ENCODE measurements around the gene BRAT1. TPM values are rescaled to one million over a fixed set of nuclear protein-coding genes. Genes with fewer than 3 reads are reported as not detected.

Gene BRAT1
- polyA plus RNA-seq, 2 donors: 15.6 to 19.5 TPM

DNA sequence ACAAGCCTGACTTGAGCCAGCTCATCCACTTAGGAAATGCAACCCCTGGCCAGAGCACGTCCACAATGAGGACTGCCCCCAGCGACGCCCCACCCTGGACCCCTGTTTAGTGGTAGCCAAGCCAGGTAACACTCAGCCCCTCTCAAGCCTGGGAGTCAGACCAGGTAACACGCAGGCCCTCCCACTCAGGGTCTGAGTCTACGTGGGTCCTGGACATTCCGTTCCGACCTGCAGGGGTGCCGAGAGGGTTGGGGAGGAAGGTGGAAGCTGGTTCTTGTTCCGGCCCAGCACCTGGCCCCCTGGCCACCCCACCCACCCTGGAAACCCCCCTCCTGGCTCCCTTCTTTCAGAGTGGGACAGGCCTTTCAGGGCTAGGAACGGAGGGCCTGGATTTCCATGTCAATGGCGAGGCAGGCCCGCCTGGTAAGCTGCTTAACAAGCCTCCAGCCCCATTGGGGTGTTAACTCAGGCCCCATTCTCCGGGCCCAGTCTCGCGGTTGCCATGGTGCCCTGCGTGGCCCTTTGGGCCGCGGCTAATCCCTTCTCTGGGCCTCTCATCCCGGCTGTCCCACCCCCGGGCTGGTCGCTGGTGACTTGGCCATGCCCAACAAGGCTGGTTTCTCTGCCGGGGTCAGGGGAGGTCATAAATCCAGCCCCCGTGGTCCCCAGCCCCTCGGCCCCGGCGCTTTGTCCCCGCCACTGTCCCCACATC is 55.4 kb downstream of the BRAT1 start:
- no peak overlapping the region for H3K27ac ChIP-seq (ENCODE audit: low read depth in 2 of 2, low read length in 1 of 2)
- H3K27me3 ChIP-seq (ENCODE audit: control insufficient read depth in 1 of 2, insufficient read depth in 2 of 2, low read length in 2 of 2): no peaks in the 10 kb centered on the region
- no peak overlapping the region for H3K4me3 ChIP-seq (ENCODE audit: low read depth in 1 of 2, low read length in 2 of 2)
- peaks cover 0 to 5% of the 10 kb centered on the region in 2 donors for H3K4me1 ChIP-seq (ENCODE audit: control insufficient read depth in 2 of 2, insufficient read depth in 2 of 2, low read length in 1 of 2)
- H3K36me3 ChIP-seq (ENCODE audit: control insufficient read depth in 2 of 2, insufficient read depth in 2 of 2, low read length in 1 of 2): no peaks in the 10 kb centered on the region
- 91 to 93% methylated on average over 27 of the region's 27 CpGs for WGBS, 2 donors
- peaks cover 0 to 2% of the 10 kb centered on the region in 2 donors for H3K9me3 ChIP-seq (ENCODE audit: control insufficient read depth in 2 of 2, insufficient read depth in 1 of 2, low read depth in 1 of 2, low read length in 1 of 2)

DNA sequence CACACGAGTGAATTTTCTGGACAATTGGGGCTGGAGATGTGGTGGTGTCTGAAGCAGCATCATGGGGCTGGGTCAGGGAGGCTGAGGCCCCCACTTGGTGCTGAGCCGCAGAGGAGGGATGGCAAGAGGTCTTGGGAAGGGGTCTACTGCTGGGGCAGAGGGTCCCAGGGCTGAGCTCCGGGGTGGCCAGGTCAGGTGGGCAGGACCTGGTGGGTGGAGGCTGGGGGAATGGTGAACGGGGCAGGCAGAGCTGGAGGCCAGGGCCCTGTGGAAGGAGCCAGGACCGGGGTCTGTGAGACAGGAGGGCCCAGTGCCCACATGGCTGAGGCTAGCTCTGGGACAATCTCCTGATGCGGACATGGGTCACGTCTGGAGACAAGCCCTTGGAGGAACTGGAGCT is 56.1 kb downstream of the BRAT1 start:
- H3K27me3 ChIP-seq (ENCODE audit: control insufficient read depth in 1 of 2, insufficient read depth in 2 of 2, low read length in 2 of 2): no peaks in the 10 kb centered on the region
- WGBS, 2 donors: 86 to 92% methylated on average over 7 of the region's 7 CpGs
- peak overlapping the region in 1 of 2 donors; percentile 5 for H3K4me3 ChIP-seq (ENCODE audit: low read depth in 1 of 2, low read length in 2 of 2)

DNA sequence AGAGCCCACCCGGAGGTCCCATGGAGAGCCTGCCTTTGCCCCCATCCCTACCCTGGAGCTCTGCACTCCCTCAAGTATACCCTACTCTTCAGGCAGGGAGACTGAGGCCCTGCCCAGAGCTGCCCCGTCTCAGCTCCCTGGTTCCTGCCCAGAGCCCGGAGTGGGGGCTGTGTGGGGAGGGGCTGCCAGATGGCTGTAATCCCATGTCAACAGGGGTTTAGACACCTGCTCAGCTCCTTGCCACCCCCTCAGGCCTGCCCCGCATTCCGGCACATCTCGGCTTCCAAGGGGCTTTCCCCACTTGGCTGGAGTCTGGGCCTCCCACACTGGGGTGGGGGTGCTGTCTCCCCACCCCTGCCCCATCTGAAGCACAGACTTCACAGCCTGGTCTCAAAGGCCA is 56.6 kb downstream of the BRAT1 start:
- Histone ChIP-seq H3K4me3 (ENCODE audit: low read depth in 1 of 2, low read length in 2 of 2) (no peak overlapping the region), H3K27me3 (ENCODE audit: control insufficient read depth in 1 of 2, insufficient read depth in 2 of 2, low read length in 2 of 2) (no peaks in the 10 kb centered on the region)

More for the DNA sequence above, 56.1 kb downstream of the BRAT1 start:
- Histone ChIP-seq H3K36me3 (ENCODE audit: control insufficient read depth in 2 of 2, insufficient read depth in 2 of 2, low read length in 1 of 2) (no peaks in the 10 kb centered on the region), H3K4me1 (ENCODE audit: control insufficient read depth in 2 of 2, insufficient read depth in 2 of 2, low read length in 1 of 2) (peaks cover 0 to 5% of the 10 kb centered on the region in 2 donors), H3K27ac (ENCODE audit: low read depth in 2 of 2, low read length in 1 of 2) (no peak overlapping the region), H3K9me3 (ENCODE audit: control insufficient read depth in 2 of 2, insufficient read depth in 1 of 2, low read depth in 1 of 2, low read length in 1 of 2) (peaks cover 0 to 2% of the 10 kb centered on the region in 2 donors)

DNA sequence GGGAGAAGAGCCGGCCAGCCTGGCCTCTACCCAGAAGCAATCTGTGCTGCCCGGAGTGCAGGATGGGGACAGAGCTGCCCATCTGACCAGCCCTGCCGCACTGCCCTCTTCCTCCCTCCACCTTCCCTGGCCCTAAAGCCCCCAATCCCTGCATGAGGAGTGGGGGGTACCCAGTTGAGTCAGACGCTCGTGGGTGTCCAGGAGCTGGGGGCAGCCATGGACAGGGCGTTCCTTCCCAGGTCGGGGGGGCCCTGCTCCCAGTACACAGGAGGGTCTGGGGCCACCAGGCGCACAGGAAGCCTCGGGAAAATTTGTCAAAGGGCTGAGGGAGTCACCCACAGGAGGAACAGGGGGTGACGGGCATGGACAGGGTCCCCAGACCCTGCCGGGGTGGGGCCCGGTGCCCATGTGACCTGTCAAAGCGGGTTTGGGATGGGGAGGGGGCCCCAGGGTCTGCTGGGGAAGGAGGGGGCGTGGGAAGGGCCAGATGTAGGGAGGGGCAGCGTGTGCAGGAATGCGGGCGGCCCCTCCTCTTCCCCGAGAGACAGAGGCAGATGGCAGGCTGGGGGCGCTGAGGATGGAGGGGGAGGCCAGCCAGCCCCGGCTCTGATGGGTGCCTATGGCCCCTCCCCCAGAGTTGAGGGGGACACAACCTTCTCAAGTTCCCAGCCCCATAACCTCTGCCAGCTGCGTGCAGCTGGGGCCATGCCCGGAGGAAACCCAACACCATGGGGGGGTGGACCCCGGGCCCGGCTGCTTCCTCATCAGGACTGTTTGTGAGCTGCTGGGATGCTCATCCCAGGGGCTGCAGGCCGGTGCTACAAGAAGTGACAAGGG is 57.6 kb downstream of the BRAT1 start:
- WGBS, 2 donors: 42 to 47% methylated on average over 23 to 25 of the region's 25 CpGs
- Histone ChIP-seq H3K27me3 (ENCODE audit: control insufficient read depth in 1 of 2, insufficient read depth in 2 of 2, low read length in 2 of 2) (no peaks in the 10 kb centered on the region), H3K4me1 (ENCODE audit: control insufficient read depth in 2 of 2, insufficient read depth in 2 of 2, low read length in 1 of 2) (no peaks in the 10 kb centered on the region), H3K27ac (ENCODE audit: low read depth in 2 of 2, low read length in 1 of 2) (no peak overlapping the region), H3K9me3 (ENCODE audit: control insufficient read depth in 2 of 2, insufficient read depth in 1 of 2, low read depth in 1 of 2, low read length in 1 of 2) (peaks cover 0 to 2% of the 10 kb centered on the region in 2 donors), H3K4me3 (ENCODE audit: low read depth in 1 of 2, low read length in 2 of 2) (no peak overlapping the region), H3K36me3 (ENCODE audit: control insufficient read depth in 2 of 2, insufficient read depth in 2 of 2, low read length in 1 of 2) (no peaks in the 10 kb centered on the region)

More for the DNA sequence above, 56.6 kb downstream of the BRAT1 start:
- H3K36me3 ChIP-seq (ENCODE audit: control insufficient read depth in 2 of 2, insufficient read depth in 2 of 2, low read length in 1 of 2): no peaks in the 10 kb centered on the region
- H3K9me3 ChIP-seq (ENCODE audit: control insufficient read depth in 2 of 2, insufficient read depth in 1 of 2, low read depth in 1 of 2, low read length in 1 of 2): peaks cover 0 to 2% of the 10 kb centered on the region in 2 donors
- 62 to 83% methylated on average over 6 of the region's 6 CpGs for WGBS, 2 donors
- H3K4me1 ChIP-seq (ENCODE audit: control insufficient read depth in 2 of 2, insufficient read depth in 2 of 2, low read length in 1 of 2): peaks cover 0 to 5% of the 10 kb centered on the region in 2 donors
- no peak overlapping the region for H3K27ac ChIP-seq (ENCODE audit: low read depth in 2 of 2, low read length in 1 of 2)

DNA sequence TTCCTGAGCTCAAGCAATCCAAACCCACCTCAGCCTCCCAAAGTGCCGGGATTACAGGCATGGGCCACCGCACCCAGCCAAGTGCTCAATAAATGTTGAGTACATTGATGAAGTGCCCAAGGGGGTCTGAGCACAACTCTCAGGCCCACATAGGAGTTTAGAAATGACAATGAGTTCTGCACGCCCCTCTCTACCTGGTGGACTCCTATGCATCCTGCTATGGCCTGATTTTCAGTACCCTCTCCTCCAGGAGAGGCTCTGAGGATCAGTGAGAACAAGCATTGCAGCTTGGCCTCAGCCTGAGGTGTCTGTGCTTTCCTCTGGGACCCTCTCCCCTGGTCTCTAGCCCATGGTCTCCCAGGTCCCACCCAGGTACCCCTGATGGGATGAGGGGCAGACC is 58.3 kb downstream of the BRAT1 start:
- Histone ChIP-seq H3K4me3 (ENCODE audit: low read depth in 1 of 2, low read length in 2 of 2) (no peak overlapping the region), H3K4me1 (ENCODE audit: control insufficient read depth in 2 of 2, insufficient read depth in 2 of 2, low read length in 1 of 2) (no peaks in the 10 kb centered on the region), H3K27me3 (ENCODE audit: control insufficient read depth in 1 of 2, insufficient read depth in 2 of 2, low read length in 2 of 2) (no peaks in the 10 kb centered on the region), H3K9me3 (ENCODE audit: control insufficient read depth in 2 of 2, insufficient read depth in 1 of 2, low read depth in 1 of 2, low read length in 1 of 2) (peaks cover 0 to 2% of the 10 kb centered on the region in 2 donors), H3K27ac (ENCODE audit: low read depth in 2 of 2, low read length in 1 of 2) (no peak overlapping the region), H3K36me3 (ENCODE audit: control insufficient read depth in 2 of 2, insufficient read depth in 2 of 2, low read length in 1 of 2) (no peaks in the 10 kb centered on the region)
- 95 to 96% methylated on average over 3 of the region's 3 CpGs for WGBS, 2 donors

DNA sequence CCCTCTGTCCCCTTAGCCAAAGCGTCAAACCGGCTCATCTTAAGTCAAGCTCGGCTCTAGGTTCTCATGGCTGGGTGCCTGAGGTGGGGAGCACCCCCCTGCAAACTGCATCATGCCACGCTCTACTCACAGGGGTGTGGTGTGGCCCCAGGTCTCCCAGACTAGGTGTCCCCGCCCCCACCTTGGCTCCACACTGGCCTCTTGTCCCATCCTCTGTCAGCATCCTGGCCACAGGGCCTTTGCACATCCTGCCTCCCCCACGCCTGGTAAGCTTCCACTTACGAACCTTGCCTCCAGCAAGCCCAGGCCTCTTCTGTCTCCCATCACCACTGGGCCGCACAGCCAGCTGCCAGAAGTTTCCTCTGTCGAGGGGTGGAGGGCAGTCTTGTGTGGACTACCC is 58.9 kb downstream of the BRAT1 start:
- peaks cover 0 to 2% of the 10 kb centered on the region in 2 donors for H3K9me3 ChIP-seq (ENCODE audit: control insufficient read depth in 2 of 2, insufficient read depth in 1 of 2, low read depth in 1 of 2, low read length in 1 of 2)
- no peaks in the 10 kb centered on the region for H3K36me3 ChIP-seq (ENCODE audit: control insufficient read depth in 2 of 2, insufficient read depth in 2 of 2, low read length in 1 of 2)
- H3K27me3 ChIP-seq (ENCODE audit: control insufficient read depth in 1 of 2, insufficient read depth in 2 of 2, low read length in 2 of 2): no peaks in the 10 kb centered on the region
- 84 to 91% methylated on average over 9 of the region's 9 CpGs for WGBS, 2 donors
- no peak overlapping the region for H3K27ac ChIP-seq (ENCODE audit: low read depth in 2 of 2, low read length in 1 of 2)
- H3K4me3 ChIP-seq (ENCODE audit: low read depth in 1 of 2, low read length in 2 of 2): no peak overlapping the region
- no peaks in the 10 kb centered on the region for H3K4me1 ChIP-seq (ENCODE audit: control insufficient read depth in 2 of 2, insufficient read depth in 2 of 2, low read length in 1 of 2)

DNA sequence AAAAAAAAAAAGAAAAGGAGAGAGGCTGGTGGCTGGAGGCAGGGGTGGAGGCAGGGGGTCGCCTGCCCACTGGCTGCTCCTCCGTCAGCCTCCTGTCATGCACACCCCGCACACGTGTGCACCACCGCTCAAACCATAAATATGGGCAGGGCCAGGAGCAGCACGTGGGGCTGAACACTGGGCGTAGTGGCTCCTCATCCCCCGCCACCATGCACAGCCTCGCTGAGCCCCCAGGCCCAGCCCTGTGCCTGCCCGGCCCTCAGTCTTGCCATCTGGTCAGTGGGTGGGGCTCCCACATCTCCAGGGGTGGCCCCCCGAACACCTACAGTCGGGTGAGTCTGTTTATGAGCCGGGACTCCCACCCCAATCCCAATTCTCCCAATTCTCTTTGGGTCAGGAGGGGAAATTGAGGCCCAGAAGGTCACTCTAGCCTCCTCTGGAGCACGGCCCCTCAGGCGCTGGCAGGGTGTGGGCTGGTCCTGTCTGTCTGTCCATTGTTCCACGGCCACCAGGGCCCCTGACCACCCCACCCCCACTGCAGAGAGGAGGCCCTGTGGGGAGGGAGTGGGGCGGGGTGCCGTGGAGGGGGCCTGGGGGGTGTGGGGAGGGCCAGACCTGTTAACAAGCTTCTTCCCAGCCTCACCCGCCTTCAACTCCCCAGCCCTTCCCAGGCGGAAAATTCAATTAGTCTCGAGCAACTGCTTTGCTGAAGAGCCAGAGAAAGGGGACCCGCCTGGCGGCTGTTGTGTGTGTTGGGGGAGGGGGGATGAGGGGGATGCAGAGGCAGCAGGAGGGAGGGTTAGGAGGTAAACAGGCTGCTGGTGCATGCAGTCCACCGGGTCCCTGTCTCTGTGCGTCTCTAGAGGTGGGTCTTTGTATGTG is 59.7 kb downstream of the BRAT1 start:
- WGBS, 2 donors: 75 to 78% methylated on average over 22 to 25 of the region's 25 CpGs
- H3K4me1 ChIP-seq (ENCODE audit: control insufficient read depth in 2 of 2, insufficient read depth in 2 of 2, low read length in 1 of 2): no peaks in the 10 kb centered on the region
- H3K27ac ChIP-seq (ENCODE audit: low read depth in 2 of 2, low read length in 1 of 2): no peak overlapping the region
- H3K36me3 ChIP-seq (ENCODE audit: control insufficient read depth in 2 of 2, insufficient read depth in 2 of 2, low read length in 1 of 2): no peaks in the 10 kb centered on the region
- no peak overlapping the region for H3K4me3 ChIP-seq (ENCODE audit: low read depth in 1 of 2, low read length in 2 of 2)
- H3K27me3 ChIP-seq (ENCODE audit: control insufficient read depth in 1 of 2, insufficient read depth in 2 of 2, low read length in 2 of 2): no peaks in the 10 kb centered on the region
- H3K9me3 ChIP-seq (ENCODE audit: control insufficient read depth in 2 of 2, insufficient read depth in 1 of 2, low read depth in 1 of 2, low read length in 1 of 2): peaks cover 0 to 2% of the 10 kb centered on the region in 2 donors

DNA sequence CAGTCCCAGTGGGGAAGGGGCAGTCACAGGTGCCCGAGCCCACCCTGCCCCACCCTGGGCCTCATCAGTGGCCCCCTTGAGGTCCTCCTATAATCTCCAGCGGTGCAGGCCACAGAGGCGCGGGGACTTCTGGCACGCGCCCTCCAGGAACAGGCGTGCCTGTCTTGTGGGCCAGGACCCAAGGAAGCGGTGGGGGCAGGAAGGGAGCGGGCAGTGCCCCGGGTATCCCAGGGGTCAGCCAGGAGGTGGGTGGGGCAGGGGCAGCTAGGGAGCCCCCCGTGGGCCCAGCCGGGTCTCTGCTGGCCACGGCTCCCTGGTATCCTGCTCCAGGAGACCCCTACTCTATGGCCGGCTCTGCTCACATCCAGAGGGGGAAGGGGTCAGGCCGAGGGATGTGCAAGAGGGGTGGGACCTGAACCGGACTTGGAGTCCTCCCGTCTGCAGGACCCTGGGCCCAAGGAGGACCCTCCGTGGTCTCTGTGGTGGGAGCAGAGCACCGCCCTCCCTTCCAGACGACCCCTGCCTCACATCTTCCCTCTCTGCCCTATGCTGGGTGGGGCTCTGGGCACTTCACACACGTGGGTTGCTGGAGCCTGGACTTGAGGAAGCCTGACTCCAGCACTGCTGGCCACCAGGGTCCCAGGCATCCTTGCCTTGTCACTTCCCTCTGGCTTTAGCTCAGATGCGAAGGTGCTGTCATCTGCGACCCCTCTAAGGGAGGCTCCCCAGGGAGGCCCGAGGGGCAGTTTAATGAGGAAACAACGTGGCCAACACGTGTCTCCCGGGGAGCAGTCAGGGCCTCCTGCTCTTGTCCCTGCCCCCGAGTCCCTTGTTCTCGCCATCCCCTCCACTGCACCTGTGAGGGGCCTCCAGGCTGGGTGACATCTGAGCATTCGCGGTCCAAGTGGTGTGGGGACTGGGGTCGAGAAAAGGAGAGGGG is 60.9 kb downstream of the BRAT1 start:
- H3K36me3 ChIP-seq (ENCODE audit: control insufficient read depth in 2 of 2, insufficient read depth in 2 of 2, low read length in 1 of 2): no peaks in the 10 kb centered on the region
- peaks cover 0 to 2% of the 10 kb centered on the region in 2 donors for H3K9me3 ChIP-seq (ENCODE audit: control insufficient read depth in 2 of 2, insufficient read depth in 1 of 2, low read depth in 1 of 2, low read length in 1 of 2)
- WGBS, 2 donors: 56 to 67% methylated on average over 31 to 32 of the region's 32 CpGs
- H3K27me3 ChIP-seq (ENCODE audit: control insufficient read depth in 1 of 2, insufficient read depth in 2 of 2, low read length in 2 of 2): no peaks in the 10 kb centered on the region
- no peak overlapping the region for H3K27ac ChIP-seq (ENCODE audit: low read depth in 2 of 2, low read length in 1 of 2)
- H3K4me1 ChIP-seq (ENCODE audit: control insufficient read depth in 2 of 2, insufficient read depth in 2 of 2, low read length in 1 of 2): peaks cover 0 to 3% of the 10 kb centered on the region in 2 donors
- H3K4me3 ChIP-seq (ENCODE audit: low read depth in 1 of 2, low read length in 2 of 2): no peak overlapping the region

Measured in esophagus (tissue), 2 donors.